Measurements from ENCODE around the gene SH3TC1.

Gene SH3TC1

GRCh38 chr4:8247047-8247930 lies 48.2 kb downstream of the SH3TC1 start:
- no peak for DNase-seq

- no peak for DNase-seq
Measured at GRCh38 chr4:8248091-8248490, 49.0 kb downstream of the SH3TC1 start.

GRCh38 chr4:8250227-8250626 lies 51.1 kb downstream of the SH3TC1 start:
- no peak for DNase-seq

- no peak for DNase-seq
Measured at GRCh38 chr4:8250637-8251036, 51.5 kb downstream of the SH3TC1 start.

- DNase-seq = no peak
Measured at GRCh38 chr4:8251110-8251883, 52.2 kb downstream of the SH3TC1 start.

GRCh38 chr4:8252301-8253173 lies 53.4 kb downstream of the SH3TC1 start:
- DNase-seq = no peak

- no peak for DNase-seq
Measured at GRCh38 chr4:8254076-8254475, 55.0 kb downstream of the SH3TC1 start.

- DNase-seq = no peak
Measured at GRCh38 chr4:8255698-8256441, 56.8 kb downstream of the SH3TC1 start.

GRCh38 chr4:8257854-8258253 lies 58.8 kb downstream of the SH3TC1 start:
- no peak for DNase-seq

GRCh38 chr4:8258552-8259212 lies 59.6 kb downstream of the SH3TC1 start:
- DNase-seq = no peak

GRCh38 chr4:8259743-8260430 lies 60.8 kb downstream of the SH3TC1 start:
- DNase-seq = no peak

- no peak for DNase-seq
Measured at GRCh38 chr4:8260656-8261111, 61.6 kb downstream of the SH3TC1 start.

GRCh38 chr4:8261851-8262535 lies 62.9 kb downstream of the SH3TC1 start:
- no peak for DNase-seq

- no peak for DNase-seq
Measured at GRCh38 chr4:8262637-8263322, 63.7 kb downstream of the SH3TC1 start.

GRCh38 chr4:8263397-8263796 lies 64.3 kb downstream of the SH3TC1 start:
- no peak for DNase-seq

GRCh38 chr4:8264106-8264505 lies 65.0 kb downstream of the SH3TC1 start:
- DNase-seq = no peak

GRCh38 chr4:8265171-8265929 lies 66.3 kb downstream of the SH3TC1 start:
- DNase-seq = no peak

GRCh38 chr4:8266088-8266487 lies 67.0 kb downstream of the SH3TC1 start:
- DNase-seq = no peak

GRCh38 chr4:8266508-8266907 lies 67.4 kb downstream of the SH3TC1 start:
- no peak for DNase-seq
